ENCODE data around the gene PCDHA1.
"Not testable (repeated sequence)": the region's sequence is repeated elsewhere in the genome, so short reads cannot be mapped to it uniquely, and the experiment has no call there.

PCDHA1 gene

GRCh38 chr5:140780512-140780911 lies 5.4 kb upstream of the PCDHA1 start:
- H3F3A ChIP-seq (ENCODE audit: control insufficient read depth, insufficient read depth), result no peaks in the 10 kb centered on the region
- no peaks in the 10 kb centered on the region for H3K79me2 ChIP-seq (ENCODE audit: control insufficient read depth, low read length)
- H3K36me3 ChIP-seq (ENCODE audit: control insufficient read depth, low read length), result no peaks in the 10 kb centered on the region
- H3K27me3 ChIP-seq (ENCODE audit: control insufficient read depth, low read length), result no peaks in the 10 kb centered on the region
- no peak overlapping the region for H3K27ac ChIP-seq (ENCODE audit: low read depth, low read length)
- no peak overlapping the region for H3K4me3 ChIP-seq (ENCODE audit: low read length)
- no peaks in the 10 kb centered on the region for H3K9me3 ChIP-seq (ENCODE audit: control insufficient read depth, insufficient read depth, low read length)
- TF ChIP-seq CTCF (IDR thresholded peaks at IDR 0.05; ENCODE audit: low read depth, low read length, poor library complexity, severe bottlenecking), result no peak
- TF ChIP-seq EZH2phosphoT487 (IDR thresholded peaks at IDR 0.05; ENCODE audit: borderline replicate concordance, low read length), result no peak
- H3K4me1 ChIP-seq (ENCODE audit: control insufficient read depth, low read length), result no peaks in the 10 kb centered on the region
- no peak overlapping the region for H3K4me2 ChIP-seq (ENCODE audit: low read length)
- no peaks in the 10 kb centered on the region for H3K9me2 ChIP-seq (replicated peaks; ENCODE audit: control insufficient read depth, low read length)
- H4K20me1 ChIP-seq (ENCODE audit: control insufficient read depth, insufficient read depth, low read depth, low read length), result no peaks in the 10 kb centered on the region

GRCh38 chr5:140787422-140787821 lies 1.5 kb downstream of the PCDHA1 start:
- not testable (repeated sequence) for H3K9me2 ChIP-seq (replicated peaks; ENCODE audit: control insufficient read depth, low read length); H3F3A ChIP-seq (ENCODE audit: control insufficient read depth, insufficient read depth); H3K9me3 ChIP-seq (ENCODE audit: control insufficient read depth, insufficient read depth, low read length); H3K4me1 ChIP-seq (ENCODE audit: control insufficient read depth, low read length); H3K79me2 ChIP-seq (ENCODE audit: control insufficient read depth, low read length); H4K20me1 ChIP-seq (ENCODE audit: control insufficient read depth, insufficient read depth, low read depth, low read length); H3K4me2 ChIP-seq (ENCODE audit: low read length); H3K27ac ChIP-seq (ENCODE audit: low read depth, low read length); H3K4me3 ChIP-seq (ENCODE audit: low read length); H3K36me3 ChIP-seq (ENCODE audit: control insufficient read depth, low read length); H3K27me3 ChIP-seq (ENCODE audit: control insufficient read depth, low read length)

- not testable (repeated sequence) for H3K79me2 ChIP-seq (ENCODE audit: control insufficient read depth, low read length); H3K4me3 ChIP-seq (ENCODE audit: low read length); H3F3A ChIP-seq (ENCODE audit: control insufficient read depth, insufficient read depth); H3K4me1 ChIP-seq (ENCODE audit: control insufficient read depth, low read length); H3K27me3 ChIP-seq (ENCODE audit: control insufficient read depth, low read length); H3K36me3 ChIP-seq (ENCODE audit: control insufficient read depth, low read length); H3K9me2 ChIP-seq (replicated peaks; ENCODE audit: control insufficient read depth, low read length); H3K4me2 ChIP-seq (ENCODE audit: low read length); H3K27ac ChIP-seq (ENCODE audit: low read depth, low read length); H4K20me1 ChIP-seq (ENCODE audit: control insufficient read depth, insufficient read depth, low read depth, low read length); H3K9me3 ChIP-seq (ENCODE audit: control insufficient read depth, insufficient read depth, low read length)
Measured at GRCh38 chr5:140787849-140788504, 2.0 kb downstream of the PCDHA1 start.

- H3K9me3 ChIP-seq (ENCODE audit: control insufficient read depth, insufficient read depth, low read length), result peaks cover 9% of the 10 kb centered on the region; the same call in 1 of the 2 replicates
Measured at GRCh38 chr5:140791089-140791488, 5.1 kb downstream of the PCDHA1 start.

More at GRCh38 chr5:140791089-140791488, 5.1 kb downstream of the PCDHA1 start:
- Histone ChIP-seq H3K27ac (ENCODE audit: low read depth, low read length) (no peak overlapping the region), H4K20me1 (ENCODE audit: control insufficient read depth, insufficient read depth, low read depth, low read length) (no peaks in the 10 kb centered on the region), H3K9me2 (replicated peaks; ENCODE audit: control insufficient read depth, low read length) (no peaks in the 10 kb centered on the region), H3K4me2 (ENCODE audit: low read length) (no peak overlapping the region), H3K79me2 (ENCODE audit: control insufficient read depth, low read length) (no peaks in the 10 kb centered on the region), H3F3A (ENCODE audit: control insufficient read depth, insufficient read depth) (no peaks in the 10 kb centered on the region), H3K36me3 (ENCODE audit: control insufficient read depth, low read length) (no peaks in the 10 kb centered on the region), H3K4me3 (ENCODE audit: low read length) (no peak overlapping the region), H3K4me1 (ENCODE audit: control insufficient read depth, low read length) (no peaks in the 10 kb centered on the region), H3K27me3 (ENCODE audit: control insufficient read depth, low read length) (no peaks in the 10 kb centered on the region)
- TF ChIP-seq CTCF (IDR thresholded peaks at IDR 0.05; ENCODE audit: low read depth, low read length, poor library complexity, severe bottlenecking) (no peak), EZH2phosphoT487 (IDR thresholded peaks at IDR 0.05; ENCODE audit: borderline replicate concordance, low read length) (no peak)

Measured in DOHH2 (cell line).